ENCODE results near the gene NBPF4. TPM values are rescaled to one million over a fixed set of nuclear protein-coding genes. Genes with fewer than 3 reads are reported as not detected.
A peak's percentile ranks its signal among the peaks of the same experiment; 100 is the strongest.

Gene NBPF4
- total and polyA plus RNA-seq, 2 experiments from 2014 or later = not detected

GRCh38 chr1:108211014-108211413 lies 32.9 kb downstream of the NBPF4 start (continued):
- no peak for TF ChIP-seq ZNF462 (CRISPR knock-in tag; IDR thresholded peaks at IDR 0.05)
- no peak for TF ChIP-seq JUNB (IDR thresholded peaks at IDR 0.05; ENCODE audit: unreplicated experiment)
- no peak for TF ChIP-seq POLR2AphosphoS5 (IDR thresholded peaks at IDR 0.05; ENCODE audit: low read depth)
- TF ChIP-seq NANOG (IDR thresholded peaks at IDR 0.05; ENCODE audit: borderline replicate concordance) = no peak
- TF ChIP-seq ZNF114 (CRISPR knock-in tag; IDR thresholded peaks at IDR 0.05) = no peak

DNA sequence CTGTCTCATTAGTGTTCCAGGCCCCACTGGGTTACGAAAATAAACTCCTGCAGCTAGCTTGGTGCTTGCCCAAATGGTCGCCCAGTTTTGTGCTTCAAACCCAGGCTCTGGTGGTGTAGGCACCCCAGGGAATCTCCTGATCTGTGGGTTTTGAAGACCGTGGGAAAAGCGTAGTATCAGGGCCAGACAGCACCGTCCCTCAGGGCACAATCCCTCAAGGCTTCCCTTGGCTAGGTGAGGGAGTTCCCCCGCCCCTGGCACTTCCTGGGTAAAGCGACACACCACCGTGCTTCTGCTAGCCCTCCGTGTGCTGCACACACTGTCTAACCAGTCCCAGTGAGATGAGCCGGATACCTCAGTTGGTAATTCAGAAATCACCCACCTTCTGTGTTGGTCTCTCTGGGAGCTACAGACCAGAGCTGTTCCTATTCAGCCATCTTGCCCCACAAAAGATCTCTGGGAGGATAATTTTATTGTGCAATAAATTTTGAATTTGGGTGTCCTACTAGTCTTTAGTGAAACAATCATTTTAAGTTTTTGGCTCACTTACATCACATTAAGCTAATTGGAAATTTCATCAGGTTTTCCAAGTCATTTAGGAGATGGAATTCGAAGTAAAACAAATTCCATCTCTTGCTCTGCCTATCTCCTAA lies 34.3 kb downstream of the NBPF4 start:
- Mint-ChIP-seq H3K27ac (no peak overlapping the region; the same call in 1 of the 2 replicates), H3K4me1 (no peaks in the 10 kb centered on the region; the same call in 2 of the 3 replicates), H3K36me3 (ENCODE audit: low read depth) (no peaks in the 10 kb centered on the region; the same call in 2 of the 3 replicates), H3K9me3 (peaks cover 6% of the 10 kb centered on the region; the same call in 2 of the 3 replicates), H3K27me3 (ENCODE audit: insufficient read depth, low read depth, poor library complexity) (peaks cover 5% of the 10 kb centered on the region), H3K4me3 (no peak overlapping the region)
- Histone ChIP-seq H3K4me1 (ENCODE audit: insufficient read depth) (peaks cover 9% of the 10 kb centered on the region; the same call in 1 of the 2 replicates), H3K27ac (ENCODE audit: low read depth) (no peak overlapping the region), H4K20me1 (replicated peaks; ENCODE audit: insufficient read depth) (no peaks in the 10 kb centered on the region), H3K27me3 (ENCODE audit: insufficient read depth) (no peaks in the 10 kb centered on the region), H3K4me2 (0 out of 2 replicates have a peak overlapping the region, but pooled peaks have one; percentile 48), H3F3A (replicated peaks; ENCODE audit: low read depth) (no peaks in the 10 kb centered on the region), H3K79me2 (replicated peaks; ENCODE audit: insufficient read depth) (no peaks in the 10 kb centered on the region), H3K36me3 (ENCODE audit: insufficient read depth) (no peaks in the 10 kb centered on the region), H3K9me2 (ENCODE audit: insufficient read depth) (no peaks in the 10 kb centered on the region), H2AFZ (peak overlapping the region; percentile 96), H3K4me3 (no peak overlapping the region)
- ATAC-seq = peak; percentile 40; the same call in 2 of the 3 replicates
- TF ChIP-seq ZNF331 (CRISPR knock-in tag; IDR thresholded peaks at IDR 0.05; ENCODE audit: low read depth) = no peak
- no peak for TF ChIP-seq STAT1 (IDR thresholded peaks at IDR 0.05; ENCODE audit: unreplicated experiment)
- TF ChIP-seq EZH2phosphoT487 (IDR thresholded peaks at IDR 0.05; ENCODE audit: unreplicated experiment) = no peak
- no peak for TF ChIP-seq NANOG (IDR thresholded peaks at IDR 0.05; ENCODE audit: borderline replicate concordance)
- no peak for TF ChIP-seq ZNF462 (CRISPR knock-in tag; IDR thresholded peaks at IDR 0.05)
- DNase-seq (ENCODE audit: low spot score) = no peak
